Endothelial cell (in vitro differentiated cells): Measurements from ENCODE around the gene DENND1A. TPM values are rescaled to one million over a fixed set of nuclear protein-coding genes. Genes with fewer than 3 reads are reported as not detected.
"Not testable (repeated sequence)": the region's sequence is repeated elsewhere in the genome, so short reads cannot be mapped to it uniquely, and the experiment has no call there.

ENCODE experiments used
- DNase-seq: peaks from one replicate; pipeline ENCODE4 v3.0.0; 2021; ENCODE audit warnings: low spot score
- H3K27ac Mint-ChIP-seq: one replicate; pipeline ENCODE4 v1.8.0; 2021; ENCODE audit warnings: mixed read lengths, inconsistent platforms; ENCODE audit not compliant: unreplicated experiment
- H3K27me3 Mint-ChIP-seq: one replicate; pipeline ENCODE4 v1.8.0; 2021; ENCODE audit warnings: mild to moderate bottlenecking, moderate library complexity, mixed read lengths, inconsistent platforms; ENCODE audit not compliant: unreplicated experiment
- H3K36me3 Mint-ChIP-seq: one replicate; pipeline ENCODE4 v1.8.0; 2021; ENCODE audit warnings: mild to moderate bottlenecking, low read depth, mixed read lengths, inconsistent platforms; ENCODE audit not compliant: unreplicated experiment
- H3K4me1 Mint-ChIP-seq: one replicate; pipeline ENCODE4 v1.8.0; 2021; ENCODE audit warnings: mild to moderate bottlenecking, mixed read lengths, inconsistent platforms; ENCODE audit not compliant: unreplicated experiment
- H3K4me3 Mint-ChIP-seq: one replicate; pipeline ENCODE4 v1.8.0; 2021; ENCODE audit warnings: mild to moderate bottlenecking, mixed read lengths, inconsistent platforms; ENCODE audit not compliant: unreplicated experiment
- H3K9me3 Mint-ChIP-seq: one replicate; pipeline ENCODE4 v1.8.0; 2021; ENCODE audit warnings: mixed read lengths, inconsistent platforms; ENCODE audit not compliant: unreplicated experiment
- total RNA-seq: library from RNA; stranded (reverse); fragmentation: NEBNext Ultra II Directional; extraction: Animal tissue kit (Norgen Biotek cat#: 25700); gene quantifications from one replicate; pipeline ENCODE4 v1.2.1, GENCODE V29; 2021; ENCODE audit not compliant: unreplicated experiment
- TF ChIP-seq, protein P1 (sequence below): fragments of 200-600 bp; sonication (generic); IDR thresholded peaks from one replicate; pipeline ENCODE4 v1.5.0; 2021; ENCODE audit warnings: antibody characterized with exemption; ENCODE audit not compliant: unreplicated experiment

DENND1A gene
- total RNA-seq, 1 donor from 2014 or later = 14.1 TPM

DNA sequence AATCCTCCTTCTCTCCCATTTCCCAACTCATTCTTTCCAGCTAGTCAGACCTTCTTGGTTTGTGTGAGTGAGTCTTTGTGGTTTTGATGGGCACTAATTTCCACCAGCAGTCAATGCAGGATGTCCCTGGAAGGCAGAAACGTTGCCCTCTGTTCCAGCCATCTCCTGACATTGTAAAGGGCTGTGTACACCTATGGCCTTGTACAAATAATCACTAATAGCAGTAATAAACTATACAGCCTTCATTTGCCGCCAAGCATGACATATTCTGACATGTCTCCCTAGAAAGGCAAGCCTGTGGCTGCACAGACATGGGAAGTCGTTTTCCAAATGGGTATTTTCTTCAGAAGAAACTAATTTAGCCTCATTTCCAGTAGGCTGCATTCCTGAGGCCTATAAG lies 18.4 kb upstream of the DENND1A start:
- TF ChIP-seq, protein P1, sequence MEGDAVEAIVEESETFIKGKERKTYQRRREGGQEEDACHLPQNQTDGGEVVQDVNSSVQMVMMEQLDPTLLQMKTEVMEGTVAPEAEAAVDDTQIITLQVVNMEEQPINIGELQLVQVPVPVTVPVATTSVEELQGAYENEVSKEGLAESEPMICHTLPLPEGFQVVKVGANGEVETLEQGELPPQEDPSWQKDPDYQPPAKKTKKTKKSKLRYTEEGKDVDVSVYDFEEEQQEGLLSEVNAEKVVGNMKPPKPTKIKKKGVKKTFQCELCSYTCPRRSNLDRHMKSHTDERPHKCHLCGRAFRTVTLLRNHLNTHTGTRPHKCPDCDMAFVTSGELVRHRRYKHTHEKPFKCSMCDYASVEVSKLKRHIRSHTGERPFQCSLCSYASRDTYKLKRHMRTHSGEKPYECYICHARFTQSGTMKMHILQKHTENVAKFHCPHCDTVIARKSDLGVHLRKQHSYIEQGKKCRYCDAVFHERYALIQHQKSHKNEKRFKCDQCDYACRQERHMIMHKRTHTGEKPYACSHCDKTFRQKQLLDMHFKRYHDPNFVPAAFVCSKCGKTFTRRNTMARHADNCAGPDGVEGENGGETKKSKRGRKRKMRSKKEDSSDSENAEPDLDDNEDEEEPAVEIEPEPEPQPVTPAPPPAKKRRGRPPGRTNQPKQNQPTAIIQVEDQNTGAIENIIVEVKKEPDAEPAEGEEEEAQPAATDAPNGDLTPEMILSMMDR = no peak
- no peak for DNase-seq
- H3K4me1 Mint-ChIP-seq = no peaks in the 10 kb centered on the region
- H3K27ac Mint-ChIP-seq = no peak overlapping the region
- peaks cover 2% of the 10 kb centered on the region for H3K27me3 Mint-ChIP-seq
- H3K36me3 Mint-ChIP-seq = no peaks in the 10 kb centered on the region
- no peaks in the 10 kb centered on the region for H3K9me3 Mint-ChIP-seq
- no peak overlapping the region for H3K4me3 Mint-ChIP-seq

DNA sequence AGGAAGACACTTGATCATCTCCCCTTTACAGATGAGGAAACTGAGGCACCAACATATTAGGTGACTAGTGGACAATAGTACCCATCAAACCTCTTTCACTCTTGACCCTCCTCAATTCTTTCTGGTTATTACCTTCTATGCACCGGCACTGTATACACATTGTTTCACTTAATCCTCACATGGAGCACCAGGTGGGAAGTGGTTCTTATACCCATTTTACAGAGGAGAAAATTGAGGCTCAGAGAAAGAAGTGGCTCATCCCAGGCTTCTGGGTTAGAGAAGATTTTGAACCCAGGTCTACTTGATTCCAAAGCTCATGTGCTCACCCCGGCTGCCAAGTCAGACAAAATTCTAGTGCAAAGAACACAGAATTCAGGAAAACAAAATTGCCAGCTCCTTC lies 17.4 kb upstream of the DENND1A start:
- H3K4me3 Mint-ChIP-seq = no peak overlapping the region
- TF ChIP-seq, protein P1 = no peak
- H3K36me3 Mint-ChIP-seq = no peaks in the 10 kb centered on the region
- H3K27ac Mint-ChIP-seq = no peak overlapping the region
- peaks cover 2% of the 10 kb centered on the region for H3K27me3 Mint-ChIP-seq
- H3K9me3 Mint-ChIP-seq = no peaks in the 10 kb centered on the region
- DNase-seq = no peak
- H3K4me1 Mint-ChIP-seq = no peaks in the 10 kb centered on the region

DNA sequence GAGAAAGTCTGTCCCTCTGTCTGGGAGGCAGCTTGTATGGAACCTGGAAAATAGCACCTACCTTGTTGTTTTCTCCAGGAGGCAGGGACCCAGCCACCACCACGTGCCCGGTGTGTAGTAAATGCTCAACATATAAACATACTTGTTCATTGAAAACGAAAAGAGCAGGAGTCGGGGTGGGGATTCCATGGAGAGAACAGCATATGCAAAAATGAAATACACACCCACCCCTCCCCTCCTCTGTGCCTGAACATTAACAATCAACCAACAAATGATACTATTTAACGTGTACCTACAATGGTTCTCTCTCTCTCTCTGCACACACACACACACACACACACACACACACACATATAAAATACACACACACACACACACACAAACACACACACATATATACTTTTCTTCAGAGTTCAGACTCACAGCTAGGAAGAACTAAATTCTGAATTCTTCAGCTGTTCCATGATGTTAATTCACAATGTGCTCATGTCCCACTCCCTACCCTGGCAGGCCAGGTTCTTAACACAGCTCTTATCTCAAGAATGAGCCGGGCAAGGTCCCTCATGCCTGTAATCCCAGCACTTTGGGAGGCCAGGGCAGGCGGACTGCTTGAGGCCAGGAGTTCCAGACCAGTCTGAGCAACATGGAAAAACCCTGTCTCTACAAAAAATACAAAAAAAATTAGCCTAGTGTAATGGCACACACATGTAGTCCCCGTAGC lies 16.3 kb upstream of the DENND1A start:
- no peaks in the 10 kb centered on the region for H3K36me3 Mint-ChIP-seq
- H3K27me3 Mint-ChIP-seq = peaks cover 2% of the 10 kb centered on the region
- TF ChIP-seq, protein P1 = no peak
- H3K4me3 Mint-ChIP-seq = no peak overlapping the region
- H3K27ac Mint-ChIP-seq = no peak overlapping the region
- no peaks in the 10 kb centered on the region for H3K4me1 Mint-ChIP-seq
- DNase-seq = no peak
- H3K9me3 Mint-ChIP-seq = no peaks in the 10 kb centered on the region

DNA sequence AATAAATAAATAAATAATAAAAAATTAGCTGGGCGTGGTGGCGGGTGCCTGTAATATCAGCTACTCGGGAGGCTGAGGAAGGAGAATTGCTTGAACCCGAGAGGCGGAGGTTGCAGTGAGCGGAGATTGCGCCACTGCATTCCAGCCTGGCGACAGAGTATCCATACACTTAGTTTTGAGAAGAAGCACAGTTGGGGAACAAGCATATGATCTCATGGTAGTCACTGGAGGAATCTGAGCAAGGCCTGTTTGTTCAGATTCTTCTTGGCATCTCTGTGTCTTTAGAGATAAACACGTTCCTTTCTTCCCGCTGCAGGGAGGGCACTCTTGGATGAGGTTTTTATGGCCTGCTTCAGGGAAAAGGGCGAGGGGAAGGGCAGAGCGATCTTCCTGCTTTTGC lies 15.6 kb upstream of the DENND1A start:
- TF ChIP-seq, protein P1 = no peak
- Mint-ChIP-seq H3K4me3 (no peak overlapping the region), H3K9me3 (no peaks in the 10 kb centered on the region)

DNA sequence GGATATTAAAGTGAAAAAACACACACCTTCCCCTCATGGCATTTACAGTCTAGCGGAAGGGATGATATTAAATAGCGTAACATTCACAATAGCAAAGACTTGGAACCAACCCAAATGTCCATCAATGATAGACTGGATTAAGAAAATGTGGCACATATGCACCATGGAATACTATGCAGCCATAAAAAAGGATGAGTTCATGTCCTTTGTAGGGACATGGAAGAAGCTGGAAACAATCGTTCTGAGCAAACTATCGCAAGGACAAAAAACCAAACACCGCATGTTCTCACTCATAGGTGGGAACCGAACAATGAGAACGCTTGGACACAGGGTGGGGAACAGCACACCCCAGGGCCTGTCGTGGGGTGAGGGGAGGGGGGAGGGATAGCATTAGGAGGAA lies 14.5 kb upstream of the DENND1A start:
- not testable (repeated sequence) for H3K27ac Mint-ChIP-seq, H3K4me1 Mint-ChIP-seq, H3K4me3 Mint-ChIP-seq, H3K36me3 Mint-ChIP-seq, H3K9me3 Mint-ChIP-seq, DNase-seq, H3K27me3 Mint-ChIP-seq

More for the DNA sequence above, 15.6 kb upstream of the DENND1A start:
- no peak for DNase-seq
- Mint-ChIP-seq H3K27ac (no peak overlapping the region), H3K4me1 (no peaks in the 10 kb centered on the region), H3K36me3 (no peaks in the 10 kb centered on the region), H3K27me3 (peaks cover 2% of the 10 kb centered on the region)
